ENCODE measurements around the gene RPE65. TPM values are rescaled to one million over a fixed set of nuclear protein-coding genes. Genes with fewer than 3 reads are reported as not detected.
"Not testable (repeated sequence)": the region's sequence is repeated elsewhere in the genome, so short reads cannot be mapped to it uniquely, and the experiment has no call there.

The RPE65 gene
- total RNA-seq, 1 donor from 2014 or later, result not detected

GRCh38 chr1:68495968-68496679 lies 46.4 kb upstream of the RPE65 start:
- Histone ChIP-seq H3K27me3 (no peaks in the 10 kb centered on the region), H2AFZ (replicated peaks) (peak overlapping the region; percentile 84), H4K20me1 (ENCODE audit: low read depth) (peaks cover 12% of the 10 kb centered on the region), H3K9ac (peak overlapping the region; percentile 69), H3K36me3 (peaks cover 21% of the 10 kb centered on the region), H3K27ac (peak overlapping the region; percentile 53), H3K4me2 (peak overlapping the region; percentile 83), H3K9me3 (ENCODE audit: low read depth) (no peaks in the 10 kb centered on the region), H3K79me2 (ENCODE audit: low read depth) (peaks cover 56% of the 10 kb centered on the region), H3K4me3 (peak overlapping the region; percentile 81), H3K4me1 (peaks cover 22% of the 10 kb centered on the region), H3F3A (ENCODE audit: low read depth) (no peaks in the 10 kb centered on the region)
- TF ChIP-seq EZH2phosphoT487 (IDR thresholded peaks at IDR 0.05) (no peak), EZH2 (IDR thresholded peaks at IDR 0.05) (no peak)
- TF ChIP-seq, protein P1, sequence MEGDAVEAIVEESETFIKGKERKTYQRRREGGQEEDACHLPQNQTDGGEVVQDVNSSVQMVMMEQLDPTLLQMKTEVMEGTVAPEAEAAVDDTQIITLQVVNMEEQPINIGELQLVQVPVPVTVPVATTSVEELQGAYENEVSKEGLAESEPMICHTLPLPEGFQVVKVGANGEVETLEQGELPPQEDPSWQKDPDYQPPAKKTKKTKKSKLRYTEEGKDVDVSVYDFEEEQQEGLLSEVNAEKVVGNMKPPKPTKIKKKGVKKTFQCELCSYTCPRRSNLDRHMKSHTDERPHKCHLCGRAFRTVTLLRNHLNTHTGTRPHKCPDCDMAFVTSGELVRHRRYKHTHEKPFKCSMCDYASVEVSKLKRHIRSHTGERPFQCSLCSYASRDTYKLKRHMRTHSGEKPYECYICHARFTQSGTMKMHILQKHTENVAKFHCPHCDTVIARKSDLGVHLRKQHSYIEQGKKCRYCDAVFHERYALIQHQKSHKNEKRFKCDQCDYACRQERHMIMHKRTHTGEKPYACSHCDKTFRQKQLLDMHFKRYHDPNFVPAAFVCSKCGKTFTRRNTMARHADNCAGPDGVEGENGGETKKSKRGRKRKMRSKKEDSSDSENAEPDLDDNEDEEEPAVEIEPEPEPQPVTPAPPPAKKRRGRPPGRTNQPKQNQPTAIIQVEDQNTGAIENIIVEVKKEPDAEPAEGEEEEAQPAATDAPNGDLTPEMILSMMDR (IDR thresholded peaks at IDR 0.05), result no peak
- peak; percentile 13 for DNase-seq (ENCODE audit: low spot score)
- peak overlapping the region; percentile 99 for H3K27ac Mint-ChIP-seq
- peaks cover 29% of the 10 kb centered on the region for H3K4me1 Mint-ChIP-seq
- H3K9me3 Mint-ChIP-seq, result peaks cover 14% of the 10 kb centered on the region
- H3K27me3 Mint-ChIP-seq (ENCODE audit: insufficient read depth, low read depth), result peaks cover 2% of the 10 kb centered on the region
- peak overlapping the region; percentile 99 for H3K4me3 Mint-ChIP-seq
- peaks cover 18% of the 10 kb centered on the region for H3K36me3 Mint-ChIP-seq

DNA sequence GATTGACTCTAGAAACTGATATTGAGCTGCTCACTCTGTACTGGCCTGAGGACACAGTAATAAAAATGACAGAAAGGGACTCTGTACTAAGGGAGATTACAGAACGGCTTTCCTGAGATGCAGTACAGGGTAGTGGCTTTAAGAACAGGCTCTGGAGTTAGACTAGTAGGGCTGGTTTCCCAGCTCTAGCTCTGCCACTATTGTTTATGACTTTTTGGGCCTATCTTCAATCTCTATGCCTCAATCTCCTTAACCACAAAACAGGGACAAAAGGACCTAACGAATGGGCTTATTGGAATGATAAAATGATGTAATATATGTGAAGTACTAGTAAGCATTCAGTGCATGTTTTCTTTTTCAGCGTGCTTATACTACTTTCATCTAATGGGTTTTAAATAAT lies 45.8 kb upstream of the RPE65 start:
- Histone ChIP-seq H4K20me1 (ENCODE audit: low read depth) (peaks cover 12% of the 10 kb centered on the region), H3K27ac (no peak overlapping the region), H3K9ac (peak overlapping the region; percentile 69), H3K36me3 (peaks cover 27% of the 10 kb centered on the region), H3K4me1 (peaks cover 22% of the 10 kb centered on the region), H3K79me2 (ENCODE audit: low read depth) (peaks cover 62% of the 10 kb centered on the region), H3K9me3 (ENCODE audit: low read depth) (no peaks in the 10 kb centered on the region), H3K4me3 (peak overlapping the region; percentile 81), H3F3A (ENCODE audit: low read depth) (no peaks in the 10 kb centered on the region), H2AFZ (replicated peaks) (no peak overlapping the region), H3K27me3 (no peaks in the 10 kb centered on the region), H3K4me2 (peak overlapping the region; percentile 83)
- Mint-ChIP-seq H3K27ac (peak overlapping the region; percentile 99), H3K4me3 (peak overlapping the region; percentile 99), H3K9me3 (peaks cover 17% of the 10 kb centered on the region), H3K4me1 (peaks cover 29% of the 10 kb centered on the region), H3K27me3 (ENCODE audit: insufficient read depth, low read depth) (peaks cover 2% of the 10 kb centered on the region), H3K36me3 (peaks cover 24% of the 10 kb centered on the region)
- no peak for TF ChIP-seq EZH2phosphoT487 (IDR thresholded peaks at IDR 0.05)
- TF ChIP-seq, protein P1 (IDR thresholded peaks at IDR 0.05), result no peak
- no peak for TF ChIP-seq EZH2 (IDR thresholded peaks at IDR 0.05)
- no peak for DNase-seq (ENCODE audit: low spot score)

GRCh38 chr1:68493193-68493592 lies 43.4 kb upstream of the RPE65 start:
- Histone ChIP-seq H3K9me3 (ENCODE audit: low read depth) (no peaks in the 10 kb centered on the region), H3K9ac (no peak overlapping the region), H3K4me2 (peak overlapping the region; percentile 83), H3K36me3 (peaks cover 47% of the 10 kb centered on the region), H3K79me2 (ENCODE audit: low read depth) (peaks cover 74% of the 10 kb centered on the region), H3K27ac (no peak overlapping the region), H3K27me3 (no peaks in the 10 kb centered on the region), H4K20me1 (ENCODE audit: low read depth) (peaks cover 12% of the 10 kb centered on the region), H3F3A (ENCODE audit: low read depth) (no peaks in the 10 kb centered on the region), H3K4me3 (peak overlapping the region; percentile 12), H3K4me1 (peaks cover 22% of the 10 kb centered on the region), H2AFZ (replicated peaks) (no peak overlapping the region)
- Mint-ChIP-seq H3K36me3 (peaks cover 32% of the 10 kb centered on the region), H3K27me3 (ENCODE audit: insufficient read depth, low read depth) (peaks cover 2% of the 10 kb centered on the region), H3K27ac (no peak overlapping the region), H3K4me3 (no peak overlapping the region), H3K4me1 (peaks cover 29% of the 10 kb centered on the region), H3K9me3 (peaks cover 6% of the 10 kb centered on the region)
- TF ChIP-seq EZH2phosphoT487 (IDR thresholded peaks at IDR 0.05) (no peak), EZH2 (IDR thresholded peaks at IDR 0.05) (no peak)
- TF ChIP-seq, protein P1 (IDR thresholded peaks at IDR 0.05), result no peak
- no peak for DNase-seq (ENCODE audit: low spot score)

DNA sequence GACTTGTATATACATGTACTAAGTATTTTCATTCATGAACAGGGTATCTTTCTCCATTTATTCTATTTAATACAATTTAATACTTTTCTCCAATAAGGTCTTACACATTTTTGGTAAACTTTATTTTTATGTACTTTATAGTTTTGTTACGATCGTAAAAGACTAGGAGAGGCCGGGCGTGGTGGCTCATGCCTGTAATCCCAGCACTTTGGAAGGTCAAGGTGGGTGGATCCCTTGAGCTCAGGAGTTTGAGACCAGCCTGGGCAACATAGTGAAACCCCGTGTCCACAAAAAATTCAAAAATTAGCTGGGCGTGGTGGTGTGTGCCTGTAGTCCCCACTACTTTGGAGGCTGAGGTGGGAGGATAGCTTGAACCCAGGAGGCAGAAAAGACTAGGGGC lies 42.5 kb upstream of the RPE65 start:
- H3K27me3 Mint-ChIP-seq (ENCODE audit: insufficient read depth, low read depth); H3K4me3 Mint-ChIP-seq; H3K4me3 ChIP-seq; H3K27ac ChIP-seq; H3K27me3 ChIP-seq; H2AFZ ChIP-seq (replicated peaks); H3K9me3 ChIP-seq (ENCODE audit: low read depth); DNase-seq (ENCODE audit: low spot score); H3K9ac ChIP-seq; H3F3A ChIP-seq (ENCODE audit: low read depth); H3K27ac Mint-ChIP-seq; H3K9me3 Mint-ChIP-seq: not testable (repeated sequence)
- H3K4me1 ChIP-seq, result peaks cover 17% of the 10 kb centered on the region
- peaks cover 12% of the 10 kb centered on the region for H4K20me1 ChIP-seq (ENCODE audit: low read depth)
- H3K36me3 ChIP-seq, result peaks cover 57% of the 10 kb centered on the region
- Mint-ChIP-seq H3K36me3 (peaks cover 40% of the 10 kb centered on the region), H3K4me1 (peaks cover 22% of the 10 kb centered on the region)
- H3K4me2 ChIP-seq, result peak overlapping the region; percentile 83
- peaks cover 74% of the 10 kb centered on the region for H3K79me2 ChIP-seq (ENCODE audit: low read depth)

Data from neural progenitor cell (in vitro differentiated cells).